ENCODE measurements around the gene IPO4. TPM values are rescaled to one million over a fixed set of nuclear protein-coding genes. Genes with fewer than 3 reads are reported as not detected.
A peak's percentile ranks its signal among the peaks of the same experiment; 100 is the strongest.

IPO4 gene
- total RNA-seq, 4 donors from 2014 or later = 32.9 to 55.1 (median 40.4) TPM

GRCh38 chr14:24159777-24160498 lies 28.7 kb downstream of the IPO4 start:
- intact Hi-C loops (cut with DNase I) = no loop called here
- peaks cover 49 to 83% (median 52%) of the 10 kb centered on the region in 3 donors for H3K36me3 ChIP-seq

GRCh38 chr14:24157331-24157730 lies 31.3 kb downstream of the IPO4 start:
- 68 to 81% methylated on average over 5 to 12 of the region's 12 CpGs for WGBS, 2 donors
- intact Hi-C loops (cut with DNase I) = no loop called here
- H3K27ac ChIP-seq = peak overlapping the region in 2 of 4 donors; percentile 6 to 31
- no peak for TF ChIP-seq POLR2A (IDR thresholded peaks at IDR 0.05)
- TF ChIP-seq CTCF (IDR thresholded peaks at IDR 0.05) = no peak
- H3K9me3 ChIP-seq = no peaks in the 10 kb centered on the region
- peaks cover 12 to 34% (median 13%) of the 10 kb centered on the region in 3 donors for H3K4me1 ChIP-seq
- peaks cover 34 to 84% (median 43%) of the 10 kb centered on the region in 3 donors for H3K36me3 ChIP-seq
- no peak overlapping the region for H3K4me3 ChIP-seq
- H3K27me3 ChIP-seq = no peaks in the 10 kb centered on the region
- no peak for DNase-seq

More at GRCh38 chr14:24159777-24160498, 28.7 kb downstream of the IPO4 start:
- Histone ChIP-seq H3K4me3 (no peak overlapping the region), H3K4me1 (peaks cover 21 to 60% (median 34%) of the 10 kb centered on the region in 3 donors), H3K27me3 (no peaks in the 10 kb centered on the region), H3K9me3 (no peaks in the 10 kb centered on the region), H3K27ac (peak overlapping the region; percentile 92 to 98 (median 97))
- 81 to 84% methylated on average over 7 to 9 of the region's 11 CpGs for WGBS, 2 donors
- DNase-seq = no peak
- TF ChIP-seq POLR2A (IDR thresholded peaks at IDR 0.05) (no peak), CTCF (IDR thresholded peaks at IDR 0.05) (no peak)

GRCh38 chr14:24156840-24157239 lies 31.8 kb downstream of the IPO4 start:
- Histone ChIP-seq H3K4me1 (peaks cover 7 to 29% (median 8%) of the 10 kb centered on the region in 3 donors), H3K36me3 (peaks cover 36 to 88% (median 45%) of the 10 kb centered on the region in 3 donors), H3K27me3 (no peaks in the 10 kb centered on the region), H3K4me3 (no peak overlapping the region), H3K9me3 (no peaks in the 10 kb centered on the region), H3K27ac (peak overlapping the region in 2 of 4 donors; percentile 6 to 31)
- intact Hi-C loops (cut with DNase I) = no loop called here
- DNase-seq = no peak
- 83 to 85% methylated on average over 1 of the region's 1 CpG for WGBS, 2 donors
- TF ChIP-seq CTCF (IDR thresholded peaks at IDR 0.05) (no peak), POLR2A (IDR thresholded peaks at IDR 0.05) (no peak)

- no peak for DNase-seq
- no peak overlapping the region for H3K27ac ChIP-seq
- no peak for TF ChIP-seq CTCF (IDR thresholded peaks at IDR 0.05)
- TF ChIP-seq POLR2A (IDR thresholded peaks at IDR 0.05) = no peak
- 94 to 98% methylated on average over 6 to 7 of the region's 10 CpGs for WGBS, 2 donors
- no peaks in the 10 kb centered on the region for H3K9me3 ChIP-seq
- no peaks in the 10 kb centered on the region for H3K27me3 ChIP-seq
- peaks cover 0 to 14% (median under 1%) of the 10 kb centered on the region in 3 donors for H3K4me1 ChIP-seq
- intact Hi-C loops (cut with DNase I) = no loop called here
- H3K36me3 ChIP-seq = peaks cover 42 to 98% (median 57%) of the 10 kb centered on the region in 3 donors
- H3K4me3 ChIP-seq = no peak overlapping the region
Measured at GRCh38 chr14:24155100-24155499, 33.5 kb downstream of the IPO4 start.

GRCh38 chr14:24151404-24152080 lies 37.1 kb downstream of the IPO4 start:
- no peak for TF ChIP-seq POLR2A (IDR thresholded peaks at IDR 0.05)
- TF ChIP-seq CTCF (IDR thresholded peaks at IDR 0.05) = no peak
- Histone ChIP-seq H3K36me3 (peaks cover 30 to 83% (median 46%) of the 10 kb centered on the region in 3 donors), H3K9me3 (no peaks in the 10 kb centered on the region), H3K4me3 (no peak overlapping the region), H3K27ac (no peak overlapping the region), H3K4me1 (peaks cover 8 to 28% (median 9%) of the 10 kb centered on the region in 3 donors), H3K27me3 (no peaks in the 10 kb centered on the region)
- intact Hi-C loops (cut with DNase I) = no loop called here
- whole genome bisulfite sequencing, 2 donors = 89 to 96% methylated on average over 7 to 10 of the region's 16 CpGs
- no peak for DNase-seq
